Brain pericyte (primary cell): ENCODE results near the gene PRKCE.

ENCODE experiments used
- DNase-seq: peaks from one replicate; pipeline ENCODE4 v3.0.0-alpha.2; 2012; ENCODE audit warnings: low read depth, low spot score

Gene PRKCE

GRCh38 chr2:45651415-45652089, at the start of gene PRKCE:
TSS of gene PRKCE (plus strand) at chr2:45651675.
- no peak for DNase-seq

- no peak for DNase-seq
Observed at GRCh38 chr2:45602624-45603023, 48.9 kb upstream of the PRKCE start.

GRCh38 chr2:45605116-45605515, 46.4 kb upstream of the PRKCE start:
- no peak for DNase-seq

DNA sequence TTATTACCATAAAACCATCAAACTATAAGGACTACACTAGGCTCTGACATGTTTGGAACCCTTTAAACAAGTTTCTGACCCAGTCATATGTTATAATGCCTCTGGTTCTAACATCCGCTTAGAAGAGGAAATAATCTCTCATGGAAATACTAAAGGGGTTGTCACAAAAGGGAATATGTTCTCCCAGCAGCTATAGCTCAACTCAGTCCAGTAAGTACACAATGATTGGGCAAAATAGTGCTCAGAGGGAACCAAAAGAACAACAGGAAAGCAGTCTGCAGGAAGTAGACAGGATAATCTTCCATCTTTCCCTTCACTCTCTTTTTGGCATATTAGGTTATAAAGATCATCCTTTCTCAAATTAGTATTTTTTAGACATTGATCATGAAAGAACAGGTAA, 44.7 kb upstream of the PRKCE start:
- DNase-seq, result no peak

- DNase-seq, result no peak
Observed at GRCh38 chr2:45607701-45608100, 43.8 kb upstream of the PRKCE start.

DNA sequence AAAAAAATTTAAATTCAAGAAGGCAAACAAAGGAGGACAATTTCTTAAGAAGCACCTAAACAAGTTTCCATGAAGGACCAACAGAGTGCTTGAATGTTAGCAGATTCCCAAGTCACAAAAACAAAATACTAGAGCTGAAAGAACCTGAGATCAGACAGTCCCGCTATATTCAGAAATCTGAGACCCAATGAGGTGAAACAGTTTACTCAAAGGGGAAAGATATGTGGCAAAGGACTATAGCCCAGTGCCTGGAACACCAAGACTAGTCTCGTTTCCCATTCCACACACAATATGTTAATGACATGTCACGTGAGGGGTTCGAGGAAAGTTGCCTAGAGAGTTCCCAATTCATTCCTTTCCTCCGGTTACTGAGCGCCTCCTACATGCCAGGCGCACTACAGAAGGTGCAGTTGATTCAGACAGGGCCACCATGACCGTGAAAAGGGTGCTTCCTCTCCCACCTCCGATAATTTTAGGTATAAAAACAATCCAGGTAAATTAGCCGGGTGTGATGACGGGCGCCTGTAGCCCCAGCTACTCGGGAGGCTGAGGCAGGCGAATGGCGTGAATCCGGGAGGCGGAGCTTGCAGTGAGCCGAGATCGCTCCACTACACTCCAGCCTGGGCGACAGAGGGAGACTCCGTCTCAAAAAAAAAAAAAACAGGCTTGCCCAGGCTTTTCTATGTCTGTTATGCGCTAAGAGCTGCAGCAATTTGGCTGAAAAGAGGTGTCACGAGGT, 41.0 kb upstream of the PRKCE start:
- peak; percentile 20 for DNase-seq

DNA sequence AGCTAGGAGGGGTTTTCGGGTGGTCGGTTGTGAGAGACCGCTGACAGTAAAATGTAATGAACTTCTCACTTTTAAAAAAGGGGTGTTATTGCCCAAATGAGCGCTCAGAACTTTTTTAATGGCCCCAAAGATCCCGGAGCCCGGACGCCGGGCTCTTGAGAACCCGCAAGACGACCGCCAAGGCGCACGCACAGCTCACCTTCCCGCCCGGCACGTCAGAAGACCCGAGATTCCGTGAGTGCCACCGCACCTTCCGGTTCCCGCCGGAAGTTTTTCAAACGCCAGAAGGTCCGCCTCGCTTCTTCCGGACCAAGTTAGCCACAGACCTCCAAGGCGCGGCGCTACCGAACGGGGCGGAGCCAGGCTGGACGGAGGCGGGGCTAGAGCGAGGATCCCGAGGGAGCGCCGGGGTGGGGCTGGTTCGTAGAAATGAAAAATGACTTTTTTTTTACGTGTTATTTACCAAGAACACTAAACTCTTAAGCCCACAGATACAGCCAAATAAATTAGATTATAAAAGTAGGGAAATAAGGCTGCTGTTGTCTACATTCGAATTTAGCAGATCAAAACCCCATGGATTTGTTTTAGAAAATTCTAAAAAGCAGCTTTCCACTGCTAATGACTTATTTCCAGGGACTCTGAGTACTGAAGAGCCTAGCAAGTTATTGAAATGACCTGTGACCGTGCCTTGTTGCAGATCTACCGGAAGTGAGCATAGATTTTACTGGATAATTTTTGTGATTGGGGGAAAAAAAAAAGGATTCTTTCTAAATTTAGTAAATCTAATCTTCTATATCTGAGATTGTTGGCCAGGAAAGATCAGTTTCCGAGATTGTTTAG, 40.2 kb upstream of the PRKCE start, which contains the start of gene SRBD1:
SRBD1 (minus strand) TSS at position 248 of the 840 bp plus-strand sequence. CDS start 5,826 bp downstream, outside the sequence.
- DNase-seq, result peak; percentile 51

- no peak for DNase-seq
Observed at GRCh38 chr2:45612285-45612684, 39.2 kb upstream of the PRKCE start.

DNA sequence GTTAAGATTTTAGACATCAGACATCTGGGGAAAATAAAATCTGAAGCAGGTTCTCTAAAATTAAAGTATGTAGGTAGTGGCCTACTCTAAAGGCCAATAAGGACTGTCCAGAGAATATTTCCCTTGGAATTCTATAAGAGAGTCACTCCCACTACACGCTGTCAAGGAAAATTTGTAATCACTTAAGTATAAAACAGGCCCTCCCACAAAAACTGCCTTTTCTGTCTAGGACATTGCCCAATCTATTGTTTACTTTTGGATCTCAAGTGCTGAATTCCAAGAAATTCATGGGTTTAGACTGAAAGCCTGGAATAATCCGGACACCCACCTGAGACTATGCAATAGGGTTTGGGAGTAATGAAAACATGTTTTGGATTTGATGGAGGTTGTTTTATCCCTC, 38.7 kb upstream of the PRKCE start:
- DNase-seq, result no peak

GRCh38 chr2:45614330-45614729, 37.1 kb upstream of the PRKCE start:
- no peak for DNase-seq

GRCh38 chr2:45614871-45615415, 36.5 kb upstream of the PRKCE start:
- DNase-seq, result no peak

- no peak for DNase-seq
Observed at GRCh38 chr2:45616658-45617411, 34.6 kb upstream of the PRKCE start.

GRCh38 chr2:45617496-45617895, 34.0 kb upstream of the PRKCE start:
- DNase-seq, result no peak

GRCh38 chr2:45622336-45623075, 29.0 kb upstream of the PRKCE start:
- DNase-seq, result no peak

DNA sequence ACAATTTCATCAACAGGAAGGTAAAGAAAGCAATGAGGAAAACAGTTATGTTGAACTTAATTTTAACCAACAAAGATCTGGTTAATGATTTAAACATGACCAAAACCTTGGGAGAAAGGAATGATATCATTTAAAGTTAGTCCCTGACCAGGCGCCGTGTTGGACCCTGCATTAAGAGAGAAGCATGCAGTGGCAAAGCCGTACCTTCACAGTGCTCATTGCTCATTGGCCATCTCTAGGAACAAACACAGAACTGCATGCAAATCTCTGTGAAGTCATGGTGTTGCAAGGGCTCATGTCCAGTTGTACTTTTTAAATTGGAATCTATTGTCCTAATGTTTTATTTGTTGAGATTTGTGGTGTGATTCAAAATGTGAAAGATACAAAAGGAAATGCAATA, 28.4 kb upstream of the PRKCE start:
- DNase-seq, result no peak

- DNase-seq, result no peak
Observed at GRCh38 chr2:45625824-45626223, 25.7 kb upstream of the PRKCE start.

DNA sequence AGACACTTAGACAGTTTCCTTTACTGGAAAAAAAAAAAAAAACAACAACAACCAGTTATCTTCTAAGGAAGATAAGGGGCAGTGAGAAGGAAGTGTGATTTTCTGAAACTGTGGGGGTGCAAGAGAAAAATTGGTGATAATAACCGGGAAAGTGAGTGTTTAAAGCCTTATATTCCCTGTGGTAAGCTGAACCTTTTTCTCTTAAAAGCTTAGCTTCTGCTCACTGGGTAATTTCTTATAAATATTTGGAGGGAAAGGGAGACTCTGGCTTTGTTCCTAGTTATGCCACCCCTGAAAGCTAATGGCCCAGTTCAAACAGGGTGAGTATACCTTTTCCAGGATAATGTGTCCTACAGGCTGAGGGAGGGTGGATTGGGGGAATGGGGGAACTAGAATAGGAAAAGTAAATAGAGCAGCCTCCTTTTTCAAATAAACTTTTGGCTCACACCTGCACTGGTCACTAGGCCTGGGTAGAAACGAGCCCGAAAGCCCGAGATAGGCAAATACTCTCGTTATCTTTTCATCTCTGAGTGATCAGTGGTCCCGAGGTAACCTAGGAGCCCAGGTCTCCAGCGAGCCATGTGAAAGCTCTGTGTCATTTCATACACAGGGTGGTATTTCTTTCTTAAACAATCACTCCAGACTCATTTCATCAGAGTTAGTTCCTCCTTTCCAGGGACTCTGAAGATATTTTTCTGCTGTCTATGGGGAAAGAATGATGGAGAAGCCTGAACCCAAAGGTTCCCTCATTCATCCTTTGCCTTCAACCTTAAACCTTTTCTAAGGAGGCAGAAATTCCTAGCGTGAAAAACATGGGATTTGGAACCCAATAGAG, 24.9 kb upstream of the PRKCE start:
- no peak for DNase-seq

GRCh38 chr2:45627911-45628310, 23.6 kb upstream of the PRKCE start:
- no peak for DNase-seq

- no peak for DNase-seq
Observed at GRCh38 chr2:45629971-45630370, 21.5 kb upstream of the PRKCE start.

GRCh38 chr2:45631319-45631718, 20.2 kb upstream of the PRKCE start:
- DNase-seq, result no peak
